Transverse colon (tissue), 4 donors: Measurements from ENCODE around the gene RHOD.

Source experiments
- CTCF ChIP-seq, 5 experiments: fragments of 200-600 bp in 3 of 5; fragments of 450-650 bp in 2 of 5; sonication (generic) in 3 of 5; IDR thresholded peaks; 1 replicate in 2 of 5; 2 replicates in 3 of 5; pipeline ENCODE4 v1.5.1; 2016 to 2017; ENCODE audit warnings: antibody characterized with exemption in 5 of 5, inconsistent platforms in 3 of 5, mild to moderate bottlenecking in 2 of 5, moderate library complexity in 1 of 5
- EP300 ChIP-seq: sonication (generic); formaldehyde crosslinking; IDR thresholded peaks from one replicate; pipeline ENCODE4 v1.6.1; 2017; ENCODE audit warnings: antibody characterized with exemption, low read depth
- POLR2A ChIP-seq: fragments of 450-650 bp; IDR thresholded peaks from one replicate; pipeline ENCODE4 v1.6.1; 2016; ENCODE audit warnings: antibody characterized with exemption, mild to moderate bottlenecking, moderate library complexity
- POLR2AphosphoS5 ChIP-seq, 3 donors: sonication (generic); formaldehyde crosslinking; IDR thresholded peaks; one replicate each; pipeline ENCODE4 v1.6.1; 2016; ENCODE audit warnings: antibody characterized with exemption in 3 of 3

- TF ChIP-seq CTCF (IDR thresholded peaks at IDR 0.05), result no peak
- no peak for TF ChIP-seq EP300
- TF ChIP-seq POLR2A, result no peak
- TF ChIP-seq POLR2AphosphoS5 (IDR thresholded peaks at IDR 0.05), result no peak
These were observed 3.8 kb upstream of the RHOD start for GRCh38 chr11:67052891-67053290.
